CD4-positive, alpha-beta T cell treated with Interleukin-17A for 4 hours (primary cell): ENCODE measurements around the gene ITGAL.

ENCODE experiments used
- DNase-seq: peaks from one replicate; pipeline ENCODE4 v3.0.0-alpha.2; 2020; ENCODE audit warnings: mixed read lengths

ITGAL gene

GRCh38 chr16:30569746-30570635, 97.4 kb downstream of the ITGAL start:
- no peak for DNase-seq

DNA sequence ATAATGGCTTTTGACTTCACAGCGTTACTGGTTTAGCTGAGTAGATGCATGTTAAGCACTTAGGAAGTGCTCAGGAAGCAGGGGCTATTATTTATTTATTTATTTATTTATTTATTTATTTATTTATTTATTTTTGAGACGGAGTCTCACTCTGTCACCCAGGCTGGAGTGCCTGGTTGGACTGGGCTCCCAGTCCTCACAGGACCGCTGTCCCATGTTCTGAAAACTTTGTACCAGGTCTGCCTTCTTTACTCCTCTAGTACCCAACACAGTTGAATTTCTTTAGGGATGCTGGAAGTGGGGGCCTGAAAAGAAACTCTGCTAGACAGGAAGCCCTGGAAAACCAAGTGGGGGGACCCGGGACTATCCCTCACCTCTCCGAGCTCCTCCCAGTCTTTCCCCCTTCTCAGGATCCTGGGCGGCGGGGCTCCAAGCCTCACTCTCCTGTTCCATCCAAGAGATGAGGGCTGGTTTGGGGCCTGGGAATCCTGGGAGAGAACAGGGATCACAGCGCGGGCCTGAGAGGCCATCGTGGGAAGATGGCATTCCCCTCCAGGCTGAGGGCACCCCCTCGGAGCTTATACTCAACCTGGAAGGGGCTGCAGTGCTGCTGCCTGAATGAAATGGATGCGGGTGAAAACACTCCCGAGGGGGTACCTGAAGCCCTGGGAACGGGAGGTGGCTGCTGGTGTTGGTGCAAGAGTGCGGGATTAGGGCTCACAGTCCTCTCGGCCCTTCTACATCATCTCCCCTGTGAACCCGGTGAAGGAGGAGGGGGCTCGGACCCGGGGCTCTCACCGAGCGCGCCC, 98.3 kb downstream of the ITGAL start:
- DNase-seq, result no peak

DNA sequence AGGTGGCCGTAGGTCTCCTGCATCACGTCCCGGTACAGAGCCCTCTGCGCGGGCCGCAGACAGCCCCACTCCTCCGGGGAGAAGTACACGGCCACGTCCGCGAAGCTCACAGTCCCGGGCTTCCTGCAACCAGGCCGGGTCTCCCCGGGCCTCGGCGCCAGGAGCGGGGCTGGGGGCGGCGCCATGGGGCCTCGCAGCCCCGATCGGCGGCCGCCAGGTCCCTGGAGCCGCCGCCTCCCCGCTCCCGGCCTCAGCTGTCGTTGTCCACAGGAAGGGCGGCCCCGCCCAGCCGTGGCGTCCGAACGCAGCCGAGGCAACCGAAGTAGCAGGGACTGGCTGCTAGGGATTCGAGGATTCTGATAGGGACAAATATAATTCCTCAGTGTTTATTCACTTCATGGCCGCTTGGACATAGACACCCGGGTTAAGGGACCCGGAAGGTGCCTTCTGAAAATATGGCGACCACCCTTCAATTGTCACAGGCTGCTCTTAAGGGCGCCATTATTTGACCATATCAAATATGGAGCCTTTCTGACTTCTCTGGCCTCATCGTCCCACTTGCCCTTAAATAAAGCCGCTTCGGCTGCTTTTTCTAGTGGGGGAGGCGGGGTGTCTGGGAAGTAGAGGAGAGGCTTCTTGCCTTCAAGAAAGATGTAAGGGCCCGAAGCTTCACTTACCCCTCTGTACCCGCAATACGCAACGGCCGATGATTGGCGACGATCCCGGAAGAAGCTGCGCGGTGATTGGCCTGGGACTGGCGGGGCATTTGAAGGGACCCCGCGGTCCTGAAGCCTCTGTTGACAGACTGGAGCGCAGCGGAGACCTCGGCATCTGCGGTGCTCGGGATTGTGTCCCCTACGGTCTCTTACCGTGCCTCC, 99.1 kb downstream of the ITGAL start, which contains the start of gene ZNF688:
TSS of gene ZNF688 (minus strand) at position 270 of the 878 bp plus-strand sequence. CDS start at position 185, 85 bp downstream.
- peak; percentile 94 for DNase-seq
